T1000 (cell line): Measurements from ENCODE around the gene CSNK2A1.
"Not testable (repeated sequence)": the region's sequence is repeated elsewhere in the genome, so short reads cannot be mapped to it uniquely, and the experiment has no call there.

ENCODE experiments used
- DNase-seq: peaks from one replicate; lab custom pipeline; 2025; ENCODE audit warnings: mixed read lengths; lab: John Stamatoyannopoulos, UW

Gene CSNK2A1

DNA sequence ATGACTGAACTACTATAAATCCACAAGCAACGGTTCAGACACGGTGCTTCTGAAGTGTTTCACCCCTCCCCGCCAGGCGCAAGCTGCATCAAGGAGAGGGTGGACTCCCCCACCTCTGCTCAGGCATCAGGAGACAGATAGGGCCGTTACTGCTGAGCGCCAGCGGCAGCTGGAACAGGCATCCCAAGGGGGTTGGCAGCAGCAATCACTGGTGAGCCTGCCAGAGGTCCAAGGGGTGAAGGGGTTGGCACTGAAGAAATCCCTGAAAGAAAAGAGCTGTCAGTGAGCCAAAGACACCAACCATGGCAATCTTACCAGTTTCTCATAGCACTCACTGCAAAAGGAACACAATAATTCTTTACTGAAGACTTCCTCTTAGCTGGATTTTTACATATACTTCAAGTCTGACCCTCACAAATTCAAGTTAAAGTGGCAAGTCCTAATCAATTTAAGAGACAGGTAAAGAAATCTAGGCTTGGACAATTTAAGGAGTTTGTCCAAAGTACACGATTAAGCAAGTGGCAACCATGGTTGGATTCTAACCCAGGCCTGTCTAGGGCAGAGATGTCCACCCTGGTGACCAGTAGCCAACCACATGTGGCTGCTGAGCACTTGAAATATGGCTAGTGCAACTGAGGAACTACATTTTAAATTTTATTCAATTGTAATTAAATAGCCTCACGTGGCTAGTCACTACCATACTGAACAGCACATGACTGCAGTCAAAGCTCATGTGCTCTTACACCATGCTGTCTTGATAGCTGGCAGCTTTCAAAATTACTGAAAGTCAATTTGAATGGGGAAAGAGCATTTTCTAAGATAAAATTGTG, 59.6 kb downstream of the CSNK2A1 start:
- DNase-seq = no peak

DNA sequence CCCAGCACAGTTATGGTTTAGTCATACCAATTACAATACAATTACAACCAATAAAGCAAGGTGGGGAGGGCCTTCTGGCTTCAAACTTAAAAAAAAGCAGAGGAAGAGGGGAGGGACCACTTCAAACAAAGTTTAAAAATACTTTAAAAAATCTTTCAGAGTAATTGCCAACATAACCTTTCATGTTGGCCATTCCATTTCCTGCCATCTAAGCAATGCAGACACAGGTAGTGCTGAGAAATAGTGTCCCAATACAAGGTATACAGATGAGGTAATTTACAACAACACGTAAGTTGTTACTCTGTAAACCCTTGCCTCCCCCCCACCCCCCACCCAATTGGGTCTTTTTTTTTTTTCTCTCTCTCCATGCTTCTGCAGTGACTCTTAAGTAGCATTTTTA, 62.4 kb downstream of the CSNK2A1 start:
- no peak for DNase-seq

DNA sequence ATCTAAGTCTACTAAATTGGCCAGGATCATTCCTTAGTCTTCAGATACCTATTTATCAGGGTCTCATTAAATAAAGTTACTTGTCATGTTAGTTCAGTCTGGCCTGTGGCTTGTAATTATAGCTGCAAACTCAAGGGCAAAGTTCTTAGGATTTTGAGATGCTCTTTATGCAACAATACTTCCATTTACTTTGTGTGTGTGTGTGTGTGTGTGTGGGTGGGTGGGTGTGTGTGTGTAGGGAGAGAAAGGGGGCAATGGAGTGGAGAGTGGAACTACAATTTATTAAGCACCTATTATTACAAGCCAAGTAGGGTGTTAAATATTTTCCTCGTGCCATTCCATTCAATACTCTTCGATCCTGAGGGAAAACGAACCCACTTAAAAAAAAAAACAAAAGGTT, 63.5 kb downstream of the CSNK2A1 start:
- no peak for DNase-seq

DNA sequence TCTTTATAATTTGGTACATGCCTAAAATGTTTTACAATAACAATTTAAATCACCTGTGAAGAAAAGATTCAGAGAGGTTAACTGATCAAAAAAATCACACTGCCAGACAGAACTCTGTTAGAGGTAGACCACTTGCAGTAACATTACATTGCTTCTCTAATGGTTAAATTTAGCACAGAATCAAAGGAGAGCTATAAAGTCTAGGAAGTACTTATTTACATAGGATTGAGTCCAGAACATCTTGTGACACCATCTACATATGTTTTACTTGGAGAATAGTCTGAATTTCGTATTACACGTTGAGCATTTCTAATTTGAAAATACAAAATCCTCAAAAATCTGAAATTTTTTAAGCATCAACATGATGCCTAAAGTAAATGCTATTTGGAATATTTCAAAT, 64.1 kb downstream of the CSNK2A1 start:
- no peak for DNase-seq

DNA sequence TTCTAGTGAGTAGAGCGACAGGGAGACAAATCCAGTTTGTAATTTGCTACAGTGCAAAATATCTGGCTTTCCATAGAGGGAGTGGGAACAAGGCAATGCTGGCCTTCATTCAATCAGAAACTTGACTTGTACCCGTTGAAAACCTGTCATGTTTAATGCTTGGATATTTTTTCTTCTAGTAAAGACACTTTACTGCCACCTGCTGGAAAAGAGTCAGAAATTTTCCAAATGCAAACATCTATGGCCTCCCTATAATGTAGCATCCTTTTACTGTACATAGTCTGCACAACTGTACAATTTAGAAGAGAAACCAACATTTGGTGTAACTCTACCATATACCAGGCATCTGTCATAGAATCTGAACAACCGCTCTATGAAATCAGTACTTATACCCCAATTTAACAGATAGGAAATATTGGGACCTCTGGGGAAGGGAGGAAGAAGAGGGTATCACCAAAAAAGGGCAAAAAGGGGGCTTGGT, 64.6 kb downstream of the CSNK2A1 start:
- no peak for DNase-seq

DNA sequence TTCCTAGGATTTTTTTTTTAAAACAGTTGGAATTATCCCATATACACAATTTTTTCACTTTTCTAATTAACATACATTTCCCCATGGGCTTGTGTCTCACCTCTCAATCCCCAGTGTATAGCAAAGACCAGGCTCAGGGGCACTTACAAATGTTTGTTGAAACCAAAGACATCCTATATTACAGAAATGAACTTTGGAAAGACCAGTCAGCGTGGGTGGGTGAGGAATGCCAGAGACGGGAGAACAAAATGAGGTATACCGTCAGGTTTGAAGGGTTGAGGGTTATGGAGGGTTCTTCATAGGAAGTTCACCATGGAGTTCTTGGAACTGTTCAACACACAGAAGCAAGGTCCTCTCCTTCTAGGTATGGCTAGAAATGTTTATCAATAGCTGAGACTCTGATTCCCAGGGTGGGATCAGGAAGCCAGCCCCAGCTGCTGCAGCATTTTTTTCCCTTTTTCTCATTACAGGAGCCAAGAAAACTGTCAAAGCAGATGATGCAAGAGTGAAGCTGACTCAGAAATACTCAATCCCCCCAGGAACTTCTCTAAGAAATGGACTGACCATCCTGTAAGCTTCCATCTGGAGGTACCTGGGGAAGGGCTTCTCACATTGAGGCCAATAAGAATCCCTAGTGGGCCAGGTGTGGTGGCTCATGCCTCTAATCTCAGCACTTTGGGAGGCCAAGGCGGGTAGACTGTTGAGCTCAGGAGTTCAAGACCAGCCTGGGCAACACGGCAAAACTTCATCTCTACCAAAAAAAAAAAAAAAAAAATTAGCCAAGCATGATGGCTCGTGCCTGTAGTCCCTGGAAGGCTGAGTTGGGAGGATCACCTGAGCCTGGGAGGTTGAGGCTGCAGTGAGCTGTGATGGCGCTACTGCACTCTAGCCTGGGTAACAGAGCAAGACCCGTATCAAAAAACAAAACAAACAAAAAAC, 65.3 kb downstream of the CSNK2A1 start:
- no peak for DNase-seq

DNA sequence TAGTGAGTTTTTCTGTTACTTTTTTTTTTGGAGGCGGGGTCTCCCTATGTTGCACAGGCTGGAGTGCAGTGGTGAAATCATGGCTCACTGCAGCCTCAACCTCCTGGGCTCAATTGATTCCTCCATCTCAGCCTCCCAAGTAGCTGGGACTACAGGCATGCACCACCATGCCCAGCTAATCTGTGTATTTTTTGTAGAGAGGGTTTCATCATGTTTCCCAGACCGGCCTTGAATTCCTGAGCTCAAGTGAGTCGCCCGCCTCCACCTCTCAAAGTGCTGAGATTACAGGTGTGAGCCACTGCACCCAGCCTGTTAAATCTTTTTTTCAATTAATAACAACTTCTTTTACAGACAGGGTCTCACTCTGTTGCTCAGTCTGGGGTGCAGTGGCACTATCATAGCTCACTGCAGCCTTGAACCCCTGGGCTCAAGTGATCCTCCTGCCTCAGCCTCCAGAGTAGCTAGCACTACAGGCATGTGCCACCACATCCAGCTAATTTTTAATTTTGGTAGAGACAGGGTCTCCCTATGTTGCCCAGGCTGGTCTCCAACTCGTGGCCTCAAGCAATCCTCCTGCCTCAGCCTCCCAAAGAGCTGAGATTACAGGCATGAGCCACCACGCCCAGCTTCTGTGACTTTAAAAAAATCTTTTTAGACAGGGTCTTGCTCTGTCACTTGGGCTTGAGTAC, 66.9 kb downstream of the CSNK2A1 start:
- DNase-seq = not testable (repeated sequence)

DNA sequence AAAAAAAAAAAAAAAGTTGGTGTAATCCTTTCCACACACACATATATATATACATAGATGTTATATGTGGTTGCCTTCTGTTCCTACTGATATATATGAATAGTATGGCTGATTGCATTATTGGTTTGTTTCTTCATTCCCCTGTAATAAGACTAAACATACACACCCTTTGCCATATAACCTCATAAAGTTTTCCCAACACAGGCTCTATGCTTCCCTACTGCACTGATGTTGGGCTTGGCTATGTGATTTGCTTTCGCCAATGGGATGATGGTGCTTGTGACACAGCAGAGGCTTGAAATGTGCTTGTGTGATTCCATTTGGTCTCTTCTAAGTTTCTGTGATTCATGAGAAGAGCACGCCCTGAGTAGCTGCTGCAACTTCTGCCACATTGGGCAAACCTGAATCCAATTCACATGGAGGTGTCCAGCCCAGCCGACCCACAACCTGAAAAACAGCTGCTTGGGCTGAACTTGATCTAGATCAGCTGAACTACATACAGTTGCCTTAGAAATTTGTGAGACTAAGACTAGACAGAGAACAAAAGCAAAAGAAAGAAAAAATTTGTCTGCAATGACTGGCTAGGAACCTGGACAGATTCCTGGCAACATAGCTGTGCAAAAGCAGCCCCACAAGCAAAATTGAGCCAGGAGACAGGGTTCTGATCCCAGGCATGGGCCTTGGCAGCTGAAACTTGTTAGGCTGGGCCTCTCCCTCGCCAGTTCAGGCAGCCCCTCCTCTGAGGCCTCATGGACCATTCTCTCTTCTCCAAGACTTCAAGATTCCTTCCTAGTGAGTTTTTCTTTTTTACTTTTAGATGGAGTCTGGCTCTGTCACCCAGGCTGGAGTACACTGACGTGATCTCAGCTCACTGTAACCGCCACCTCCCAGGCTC, 67.9 kb downstream of the CSNK2A1 start:
- no peak for DNase-seq

DNA sequence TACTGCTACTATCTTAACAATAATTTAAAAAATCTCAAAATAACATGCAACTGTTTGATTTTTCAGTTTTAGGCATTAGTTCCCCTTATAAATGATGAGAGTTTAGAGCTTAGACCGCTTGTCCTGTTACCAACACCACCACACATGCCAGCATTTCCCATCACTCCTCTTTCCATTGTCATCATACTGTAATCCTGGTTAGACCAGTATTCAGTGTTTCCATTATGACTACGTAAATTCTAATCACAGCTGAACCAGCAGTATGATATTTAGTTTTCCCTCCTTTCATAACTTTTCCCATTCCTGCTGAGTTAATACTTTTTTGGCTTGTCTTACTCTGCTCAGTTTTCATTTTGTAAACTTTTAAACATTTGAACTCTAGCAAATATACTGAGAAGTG, 69.0 kb downstream of the CSNK2A1 start:
- no peak for DNase-seq

DNA sequence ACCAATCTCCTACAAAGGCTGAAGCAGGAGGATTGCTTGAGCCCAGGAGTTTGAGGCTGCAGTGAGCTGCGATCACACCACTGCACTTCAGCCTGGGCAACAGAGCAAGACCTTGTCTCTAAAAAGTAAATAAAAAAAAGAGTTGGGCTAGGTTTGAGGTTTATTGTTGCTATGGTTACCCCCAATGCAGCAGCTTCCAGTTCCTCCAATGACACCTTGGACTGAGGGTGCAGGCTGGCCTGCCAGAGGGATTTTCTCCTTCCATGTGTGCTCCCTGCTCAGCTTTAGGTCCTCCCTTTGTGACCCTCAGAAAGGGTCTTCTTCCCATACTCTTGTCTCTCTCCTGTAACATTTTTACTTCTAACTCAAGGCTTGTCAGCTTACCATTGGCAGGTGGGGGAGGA, 70.7 kb downstream of the CSNK2A1 start:
- DNase-seq = no peak

DNA sequence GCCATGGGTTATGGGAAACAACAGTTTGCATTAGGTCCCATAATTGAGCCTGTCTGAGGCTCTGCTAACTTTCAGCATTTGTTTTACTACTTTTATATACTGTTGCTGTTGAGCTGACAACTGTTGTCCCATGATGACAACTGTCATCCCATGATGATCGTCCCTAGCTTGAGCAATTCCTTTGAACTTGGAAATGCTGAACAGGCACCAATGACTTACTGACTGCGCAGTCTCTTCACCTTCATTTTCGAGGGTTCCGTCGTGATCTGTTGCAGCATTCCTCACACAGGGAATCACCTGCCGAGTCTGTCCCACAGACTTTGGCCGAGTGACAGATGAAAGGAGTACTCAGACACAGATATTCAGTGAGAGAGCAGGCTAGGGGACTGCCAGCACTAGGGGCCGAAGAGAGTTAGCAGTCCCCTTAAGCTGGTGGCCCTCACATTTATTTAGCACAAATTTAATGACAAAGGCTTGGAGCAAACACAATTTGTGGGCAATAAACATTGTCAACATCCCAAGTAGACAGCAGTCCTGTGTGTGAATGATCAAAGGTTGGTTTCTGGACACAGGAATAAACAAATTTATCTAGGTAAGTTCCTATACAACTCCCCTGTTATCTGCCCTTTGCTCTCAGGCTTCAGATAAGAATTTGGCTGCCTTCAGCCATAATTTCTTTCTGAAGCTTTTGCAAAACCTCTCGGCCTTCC, 71.3 kb downstream of the CSNK2A1 start:
- no peak for DNase-seq

DNA sequence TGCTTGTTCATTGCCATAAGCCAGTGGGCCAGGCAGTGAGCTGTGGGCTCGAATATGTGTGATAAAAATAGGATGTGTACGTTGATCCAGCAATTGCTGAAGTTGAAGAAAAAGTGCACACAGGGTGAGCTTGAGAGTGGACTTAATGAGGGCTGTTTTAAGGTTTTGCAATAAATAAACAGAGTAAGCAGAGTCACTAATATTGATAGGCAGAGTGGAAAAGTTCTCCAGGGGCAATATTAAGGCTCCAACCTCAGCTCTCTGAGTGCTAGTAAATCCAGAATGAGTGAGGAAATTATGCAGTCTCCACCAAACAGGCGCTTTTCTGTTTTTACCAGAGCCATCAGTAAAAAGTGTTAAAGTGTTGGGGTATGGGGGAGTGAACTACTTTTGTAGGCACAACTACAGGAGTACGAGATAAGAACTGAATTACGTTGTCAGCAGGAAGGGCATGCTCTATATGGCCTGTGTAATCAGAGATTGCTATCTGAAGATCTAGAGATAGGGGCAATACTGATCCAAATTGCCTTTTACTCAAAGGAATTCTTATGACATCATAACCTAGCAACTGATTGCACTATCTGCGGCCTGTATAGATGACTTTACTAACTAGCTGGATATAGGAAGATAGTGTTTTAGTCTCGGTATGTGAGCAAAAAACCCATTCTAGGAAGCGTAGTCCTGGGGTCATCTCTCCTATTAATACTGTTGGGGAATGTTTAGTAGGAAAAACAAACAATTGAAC, 73.7 kb downstream of the CSNK2A1 start:
- DNase-seq = no peak

DNA sequence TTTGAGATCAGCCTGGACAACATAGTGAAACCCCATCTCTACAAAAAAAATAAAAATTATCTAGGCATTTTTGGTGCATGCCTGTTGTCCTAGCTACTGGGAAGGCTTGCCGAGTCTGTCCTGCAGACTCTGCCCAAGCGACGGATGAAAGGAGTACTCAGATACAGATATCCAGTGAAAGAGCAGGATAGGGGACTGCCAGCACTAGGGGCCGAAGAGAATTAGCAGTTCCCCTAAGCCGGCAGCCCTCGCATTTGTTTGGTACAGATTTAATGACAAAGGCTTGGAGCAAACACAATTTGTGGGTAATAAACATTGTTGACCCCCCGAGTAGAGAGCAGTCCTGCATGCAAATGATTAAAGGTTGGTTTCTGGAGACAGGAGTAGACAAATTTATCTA, 75.8 kb downstream of the CSNK2A1 start:
- DNase-seq = no peak

DNA sequence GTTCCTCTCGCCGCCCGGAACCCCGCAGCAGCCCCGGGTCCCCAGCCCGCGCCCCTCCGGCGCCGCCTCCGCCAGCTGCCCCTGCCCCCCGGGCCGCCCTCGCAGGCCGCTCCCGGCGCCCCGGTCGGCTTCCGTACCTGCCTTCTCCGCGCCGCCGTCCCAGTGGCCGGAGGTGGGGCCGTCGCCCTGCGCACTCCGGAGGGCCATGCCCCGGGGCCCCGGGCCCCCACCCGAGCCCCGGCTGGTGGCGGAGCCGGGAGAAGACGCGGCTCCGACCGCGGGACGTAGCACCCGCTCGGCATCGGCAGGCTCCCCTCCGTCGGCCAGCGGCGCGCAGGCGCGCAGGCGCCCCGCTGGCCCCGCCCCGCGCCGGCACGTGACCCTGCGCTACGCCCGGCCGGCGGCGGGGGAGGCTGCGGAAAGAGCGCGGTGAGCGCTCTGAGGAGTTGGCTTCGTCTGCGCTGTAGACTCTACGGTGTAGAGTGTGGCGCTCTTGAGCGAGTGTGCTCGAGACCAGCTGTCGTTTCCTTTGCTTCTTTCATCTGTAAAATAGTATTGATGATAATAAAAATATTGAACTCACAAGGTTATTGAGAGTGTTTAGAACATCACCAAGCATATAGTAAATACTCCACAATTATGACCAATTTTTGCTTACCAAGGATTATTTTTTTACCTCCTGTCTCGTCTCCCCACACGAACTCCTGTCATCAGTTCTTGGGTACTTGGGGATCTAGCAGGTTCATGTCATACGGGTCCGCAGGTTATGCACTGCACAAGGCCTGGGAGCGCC, 81.2 kb downstream of the CSNK2A1 start, which contains the start of gene TBC1D20:
TSS of gene TBC1D20 (minus strand) at position 335 of the 793 bp plus-strand sequence. CDS start at position 207, 128 bp downstream.
- peak; percentile 6 for DNase-seq

DNA sequence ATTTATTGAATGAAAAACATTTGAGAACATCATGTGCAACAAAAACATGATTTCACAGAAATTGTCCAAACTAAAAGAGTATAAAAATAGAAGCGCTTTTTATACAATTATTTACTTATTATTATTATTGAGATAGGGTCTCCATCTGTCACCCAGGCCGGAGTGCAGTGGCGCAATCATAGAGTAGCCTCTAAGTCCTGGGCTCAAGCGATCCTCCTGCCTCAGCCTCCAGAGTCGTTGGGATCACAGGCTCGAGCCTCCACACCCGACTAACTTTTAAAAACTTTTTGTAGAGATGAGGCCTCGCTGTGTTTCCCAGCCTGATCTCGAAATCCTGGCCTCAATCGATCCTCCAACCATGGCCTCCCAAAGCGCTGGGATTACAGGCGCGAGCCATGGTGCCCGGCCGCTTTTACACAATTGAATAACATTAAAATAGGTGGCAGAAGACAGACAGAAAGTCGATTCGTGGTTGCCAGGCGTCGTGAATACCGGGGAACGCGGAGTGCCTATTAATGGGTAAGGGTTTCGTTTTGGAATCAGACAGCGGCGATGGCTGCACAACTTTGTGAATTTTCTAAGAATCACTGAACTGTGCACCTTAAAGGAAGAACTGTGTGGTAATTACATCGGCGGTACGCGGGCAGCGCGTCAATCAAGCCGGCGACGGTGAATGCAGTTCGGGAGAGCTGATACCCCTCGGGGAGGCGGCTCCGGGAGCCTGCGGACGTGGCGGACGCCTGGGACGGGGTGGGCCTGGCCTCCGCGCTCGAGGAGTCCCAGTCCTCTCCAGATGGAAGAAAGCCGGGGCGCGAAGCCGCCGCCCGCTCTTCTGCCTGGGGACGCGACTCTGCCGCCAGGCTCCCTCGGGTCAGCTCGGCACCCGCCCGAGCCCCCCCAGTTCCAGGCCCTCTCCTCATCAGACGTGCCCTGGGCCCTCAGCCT, 82.1 kb downstream of the CSNK2A1 start:
- DNase-seq = no peak

DNA sequence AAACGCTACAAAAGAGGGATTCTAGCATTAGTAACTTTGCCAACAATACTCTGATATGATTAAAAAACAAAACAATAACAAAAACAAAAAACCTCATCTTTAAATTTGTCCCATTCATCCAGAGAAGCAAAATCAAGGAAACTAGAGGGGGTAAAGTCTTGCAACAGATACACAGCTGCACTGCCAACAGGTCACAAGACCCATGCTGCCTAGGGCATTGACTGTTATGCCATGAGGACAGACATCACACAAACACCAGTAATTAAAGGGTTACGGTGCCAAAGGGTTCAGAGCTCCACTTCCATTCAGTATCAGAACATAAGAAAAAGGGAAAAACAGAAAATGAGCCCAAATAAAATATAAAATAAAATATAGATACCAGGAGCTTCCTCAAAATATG, 82.9 kb downstream of the CSNK2A1 start:
- DNase-seq = no peak

DNA sequence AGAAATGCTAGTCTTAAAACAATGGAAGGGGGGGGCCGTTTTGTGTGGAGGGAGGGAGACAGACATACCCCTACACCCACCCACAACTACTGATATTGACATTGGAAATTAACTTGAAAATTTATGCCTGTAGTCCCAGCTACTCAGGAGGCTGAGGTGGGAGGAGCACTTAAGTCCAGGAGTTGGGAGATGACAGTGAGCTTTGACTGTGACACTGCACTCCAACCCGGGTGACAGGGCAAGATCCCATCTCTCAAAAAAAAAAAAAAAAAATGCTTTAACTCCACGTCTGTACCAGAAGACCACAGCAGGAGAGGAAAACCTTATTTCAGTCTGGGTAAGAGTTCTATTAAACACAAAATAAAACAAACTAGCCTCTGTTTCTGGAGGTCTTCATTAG, 83.4 kb downstream of the CSNK2A1 start:
- DNase-seq = no peak

DNA sequence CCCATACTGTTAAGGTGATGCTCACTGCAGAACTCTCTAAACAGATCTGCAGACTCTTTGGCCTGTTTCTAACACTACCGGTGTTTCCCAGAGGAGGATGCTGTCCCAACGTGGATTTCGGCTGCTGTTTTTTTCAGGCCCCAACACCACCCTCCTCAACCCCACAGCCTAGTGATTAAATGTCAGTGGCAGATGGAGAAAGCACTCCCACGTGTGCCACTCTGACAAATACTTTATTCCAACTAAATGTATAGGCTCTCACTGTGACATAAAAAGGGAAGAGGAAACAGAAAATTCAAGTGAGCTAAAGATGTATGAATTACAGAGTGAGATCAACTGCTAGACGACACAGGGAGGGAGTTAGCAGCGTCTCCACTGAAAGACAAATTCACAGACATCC, 84.8 kb downstream of the CSNK2A1 start:
- DNase-seq = no peak
